GM13976 (cell line): ENCODE measurements around the gene TMEM95.
A peak's percentile ranks its signal among the peaks of the same experiment; 100 is the strongest.
"Not testable (repeated sequence)": the region's sequence is repeated elsewhere in the genome, so short reads cannot be mapped to it uniquely, and the experiment has no call there.

Source experiments
- DNase-seq: peaks from one replicate; pipeline ENCODE4 v3.0.0; 2012; ENCODE audit warnings: low spot score
- CTCF ChIP-seq: IDR thresholded peaks from 2 replicates; pipeline ENCODE4 v1.5.1; 2012; ENCODE audit warnings: borderline replicate concordance, mild to moderate bottlenecking; ENCODE audit not compliant: insufficient read depth; ENCODE audit errors: extremely low read depth, missing control alignments, control extremely low read depth
- in situ Hi-C: fragments of 300-500 bp; cut with MboI; formaldehyde crosslinking; loops from one replicate; pipeline ENCODE4 v1.12.0; 2022; ENCODE audit warnings: low sequenced_read_pairs, mixed read lengths, inconsistent platforms; ENCODE audit not compliant: unreplicated experiment

The TMEM95 gene

GRCh38 chr17:7336240-7337175 lies 18.4 kb upstream of the TMEM95 start, which contains the start of gene ACAP1:
TSS of gene ACAP1 (plus strand) at chr17:7336529. CDS start at chr17:7336735, 206 bp downstream.
- in situ Hi-C loops, result no loop called here
- peak; percentile 87 for DNase-seq

GRCh38 chr17:7337600-7337999 lies 17.4 kb upstream of the TMEM95 start:
- in situ Hi-C loops, DNase-seq: not testable (repeated sequence)

More at GRCh38 chr17:7336240-7337175, 18.4 kb upstream of the TMEM95 start, which contains the start of gene ACAP1:
- TF ChIP-seq CTCF, result no peak

- in situ Hi-C loops, result no loop called here
- DNase-seq, result no peak
- TF ChIP-seq CTCF, result no peak
Measured at GRCh38 chr17:7340179-7340578, 14.8 kb upstream of the TMEM95 start.

GRCh38 chr17:7341842-7342241 lies 13.1 kb upstream of the TMEM95 start:
- in situ Hi-C loops, result no loop called here
- TF ChIP-seq CTCF, result no peak
- no peak for DNase-seq

- in situ Hi-C loops, result no loop called here
- TF ChIP-seq CTCF, result no peak
- DNase-seq, result no peak
Measured at GRCh38 chr17:7343250-7343649, 11.7 kb upstream of the TMEM95 start.

- in situ Hi-C loops, result no loop called here
- DNase-seq, result no peak
- no peak for TF ChIP-seq CTCF
Measured at GRCh38 chr17:7346761-7347614, 8.0 kb upstream of the TMEM95 start.
